Measurements from ENCODE around the gene PICALM. TPM values are rescaled to one million over a fixed set of nuclear protein-coding genes. Genes with fewer than 3 reads are reported as not detected.
A peak's percentile ranks its signal among the peaks of the same experiment; 100 is the strongest.

The PICALM gene
- total RNA-seq, 1 experiment from 2014 or later: 341 TPM

- peak; percentile 81 for DNase-seq (ENCODE audit: low read depth)
Observed at GRCh38 chr11:86047275-86047991, 21.5 kb downstream of the PICALM start.

GRCh38 chr11:86046116-86046515 lies 22.8 kb downstream of the PICALM start:
- peak; percentile 49 for DNase-seq (ENCODE audit: low read depth)

- DNase-seq (ENCODE audit: low read depth): peak; percentile 32
Observed at GRCh38 chr11:86043765-86044503, 24.9 kb downstream of the PICALM start.

GRCh38 chr11:86041975-86042378 lies 26.9 kb downstream of the PICALM start:
- DNase-seq (ENCODE audit: low read depth): peak; percentile 90

- DNase-seq (ENCODE audit: low read depth): no peak
Observed at GRCh38 chr11:86040919-86041850, 27.7 kb downstream of the PICALM start.

GRCh38 chr11:86039094-86039493 lies 29.8 kb downstream of the PICALM start:
- DNase-seq (ENCODE audit: low read depth): no peak

GRCh38 chr11:86037743-86038142 lies 31.1 kb downstream of the PICALM start:
- no peak for DNase-seq (ENCODE audit: low read depth)

GRCh38 chr11:86035920-86036319 lies 33.0 kb downstream of the PICALM start:
- no peak for DNase-seq (ENCODE audit: low read depth)

GRCh38 chr11:86035164-86035563 lies 33.7 kb downstream of the PICALM start:
- no peak for DNase-seq (ENCODE audit: low read depth)

GRCh38 chr11:86034710-86035109 lies 34.2 kb downstream of the PICALM start:
- no peak for DNase-seq (ENCODE audit: low read depth)

GRCh38 chr11:86021377-86021776 lies 47.5 kb downstream of the PICALM start:
- no peak for DNase-seq (ENCODE audit: low read depth)

- no peak for DNase-seq (ENCODE audit: low read depth)
Observed at GRCh38 chr11:86018249-86018648, 50.6 kb downstream of the PICALM start.

GRCh38 chr11:86016451-86016850 lies 52.4 kb downstream of the PICALM start:
- DNase-seq (ENCODE audit: low read depth): no peak

GRCh38 chr11:86015699-86016098 lies 53.2 kb downstream of the PICALM start:
- DNase-seq (ENCODE audit: low read depth): no peak

- peak; percentile 55 for DNase-seq (ENCODE audit: low read depth)
Observed at GRCh38 chr11:86014221-86014620, 54.7 kb downstream of the PICALM start.

GRCh38 chr11:86013713-86014112 lies 55.2 kb downstream of the PICALM start:
- DNase-seq (ENCODE audit: low read depth): no peak

GRCh38 chr11:86011175-86011574 lies 57.7 kb downstream of the PICALM start:
- DNase-seq (ENCODE audit: low read depth): no peak

GRCh38 chr11:86003654-86004053 lies 65.2 kb downstream of the PICALM start:
- DNase-seq (ENCODE audit: low read depth): no peak

GRCh38 chr11:86002431-86002830 lies 66.5 kb downstream of the PICALM start:
- no peak for DNase-seq (ENCODE audit: low read depth)

GRCh38 chr11:85991508-85991907 lies 77.4 kb downstream of the PICALM start:
- DNase-seq (ENCODE audit: low read depth): no peak

GRCh38 chr11:85989746-85990145 lies 79.1 kb downstream of the PICALM start:
- DNase-seq (ENCODE audit: low read depth): no peak

- no peak for DNase-seq (ENCODE audit: low read depth)
Observed at GRCh38 chr11:85988780-85989179, 80.1 kb downstream of the PICALM start.
